Activated T-cell treated with anti-CD3 and anti-CD28 coated beads for 48 hours (primary cell): Measurements from ENCODE around the gene MAP3K14.

Experiments used
- DNase-seq: peaks from one replicate; pipeline ENCODE4 v3.0.0-alpha.2; 2020; ENCODE audit warnings: low read depth

MAP3K14 gene

DNA sequence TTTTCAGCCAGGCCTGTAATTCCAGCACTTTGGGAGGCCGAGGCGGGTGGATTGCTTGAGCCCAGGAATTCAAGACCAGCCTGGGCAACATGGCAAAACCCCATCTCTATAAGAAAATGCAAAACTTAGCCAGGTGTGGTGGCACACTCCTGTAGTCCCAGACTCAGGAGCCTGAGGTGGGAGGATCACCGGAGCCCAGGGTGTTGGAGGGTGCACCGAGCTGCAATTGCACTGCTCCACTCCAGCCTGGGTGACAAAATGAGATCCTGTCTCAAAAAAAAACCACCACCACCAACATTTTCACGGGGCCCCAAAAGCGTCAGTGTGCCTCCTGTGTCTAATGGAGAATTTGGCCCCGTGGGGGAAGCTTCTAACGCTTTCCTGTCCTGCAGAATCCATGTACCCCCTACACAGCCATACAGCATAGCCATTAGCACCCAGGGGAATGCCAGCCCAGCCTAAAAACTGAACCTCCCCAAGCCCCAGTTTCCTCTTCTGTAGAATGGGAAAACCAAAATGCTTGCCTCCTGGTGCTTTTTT is 22.2 kb upstream of the MAP3K14 start:
- no peak for DNase-seq

DNA sequence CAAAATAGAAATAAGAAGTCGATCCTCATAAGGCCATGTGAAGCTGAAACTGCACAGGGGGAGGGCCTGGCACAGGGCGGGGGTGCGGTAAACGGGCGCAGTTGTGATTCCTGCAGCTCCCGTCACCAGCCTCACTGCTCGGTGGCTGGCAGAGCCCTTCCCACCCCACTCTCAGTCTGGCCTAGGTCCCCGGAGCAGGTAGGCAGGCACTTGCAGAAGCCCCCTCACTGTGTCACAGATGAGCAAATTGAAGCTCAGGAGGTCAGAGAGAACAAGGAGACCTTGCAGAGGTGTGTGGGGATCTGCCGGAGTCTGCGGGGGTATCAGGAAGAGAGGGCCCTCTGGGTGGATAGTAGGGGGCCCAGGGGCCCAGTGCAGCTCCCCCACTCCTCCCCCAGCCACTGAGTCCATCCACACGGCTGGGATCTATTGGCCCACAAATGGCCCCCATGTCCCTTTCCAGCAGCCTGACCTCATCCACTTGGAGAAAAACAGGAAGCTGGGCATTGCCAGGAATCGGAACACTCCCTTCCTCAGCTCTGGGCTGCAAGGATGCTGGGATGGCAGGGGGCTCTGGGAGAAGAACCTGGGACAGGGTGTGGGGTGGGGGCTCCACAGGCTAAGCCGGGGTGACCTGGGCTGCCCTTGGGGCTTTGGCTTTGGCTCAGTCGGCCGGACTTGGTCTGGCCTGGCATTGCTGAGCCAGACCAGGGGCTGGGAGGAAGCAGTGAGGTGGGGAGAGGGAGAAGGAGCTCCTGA is 21.4 kb upstream of the MAP3K14 start:
- DNase-seq = no peak

DNA sequence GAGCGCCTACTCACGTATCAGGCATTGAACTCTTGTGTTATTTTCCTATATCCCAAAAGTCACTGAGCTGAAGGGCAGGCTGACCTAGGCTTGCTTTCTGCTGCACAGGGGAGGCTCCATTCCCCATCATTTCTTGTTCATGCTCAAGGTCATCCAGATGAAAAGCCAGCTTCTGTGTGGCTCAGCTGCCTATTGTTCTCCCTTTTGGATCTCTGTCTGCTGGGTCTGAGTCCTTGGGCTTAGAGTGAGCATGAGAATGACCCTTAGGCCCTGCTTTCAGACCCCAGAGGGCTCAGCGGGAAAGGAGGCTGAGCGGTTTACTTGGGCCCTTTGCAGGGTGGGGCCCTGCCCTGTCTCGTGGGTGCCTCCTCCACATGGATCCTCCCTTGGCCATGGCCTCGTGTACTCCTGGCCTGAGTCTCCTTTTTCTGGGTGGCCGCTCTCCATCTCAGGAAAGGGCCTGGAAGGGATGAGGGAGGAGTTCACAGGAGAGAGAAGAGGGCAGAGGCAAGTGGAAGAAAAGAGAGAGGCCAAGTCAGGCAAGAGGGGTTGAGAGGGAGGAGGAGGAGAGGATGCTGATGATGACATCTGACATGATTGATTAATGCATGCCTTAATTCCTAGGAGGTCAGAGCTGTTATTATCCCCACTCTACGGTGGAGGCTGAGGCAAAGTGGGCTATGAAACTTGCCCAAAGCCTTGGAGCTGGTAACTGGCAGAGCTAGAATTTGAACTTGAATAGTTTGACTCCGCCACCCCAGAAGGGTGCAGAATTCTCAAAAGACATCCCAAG is 19.8 kb upstream of the MAP3K14 start:
- no peak for DNase-seq

DNA sequence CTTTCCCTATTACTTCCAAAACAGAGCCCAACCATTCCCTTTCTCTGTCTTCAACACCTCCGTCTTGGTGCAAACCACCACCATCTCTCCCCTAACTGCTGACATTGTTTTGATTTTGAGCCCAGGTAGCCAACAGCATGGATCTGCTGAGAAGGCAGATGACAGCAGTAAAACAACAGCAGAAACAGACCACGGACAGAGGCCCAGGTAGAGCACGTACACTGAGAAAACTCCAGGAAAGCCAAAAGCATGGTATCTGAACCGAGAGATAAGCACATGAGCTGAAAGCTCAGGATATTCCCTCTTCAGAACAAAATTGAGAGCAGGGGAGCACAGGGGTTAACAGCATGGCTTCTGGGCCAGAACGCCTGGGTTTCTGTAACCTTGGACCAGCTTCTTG is 18.9 kb upstream of the MAP3K14 start:
- DNase-seq = no peak

DNA sequence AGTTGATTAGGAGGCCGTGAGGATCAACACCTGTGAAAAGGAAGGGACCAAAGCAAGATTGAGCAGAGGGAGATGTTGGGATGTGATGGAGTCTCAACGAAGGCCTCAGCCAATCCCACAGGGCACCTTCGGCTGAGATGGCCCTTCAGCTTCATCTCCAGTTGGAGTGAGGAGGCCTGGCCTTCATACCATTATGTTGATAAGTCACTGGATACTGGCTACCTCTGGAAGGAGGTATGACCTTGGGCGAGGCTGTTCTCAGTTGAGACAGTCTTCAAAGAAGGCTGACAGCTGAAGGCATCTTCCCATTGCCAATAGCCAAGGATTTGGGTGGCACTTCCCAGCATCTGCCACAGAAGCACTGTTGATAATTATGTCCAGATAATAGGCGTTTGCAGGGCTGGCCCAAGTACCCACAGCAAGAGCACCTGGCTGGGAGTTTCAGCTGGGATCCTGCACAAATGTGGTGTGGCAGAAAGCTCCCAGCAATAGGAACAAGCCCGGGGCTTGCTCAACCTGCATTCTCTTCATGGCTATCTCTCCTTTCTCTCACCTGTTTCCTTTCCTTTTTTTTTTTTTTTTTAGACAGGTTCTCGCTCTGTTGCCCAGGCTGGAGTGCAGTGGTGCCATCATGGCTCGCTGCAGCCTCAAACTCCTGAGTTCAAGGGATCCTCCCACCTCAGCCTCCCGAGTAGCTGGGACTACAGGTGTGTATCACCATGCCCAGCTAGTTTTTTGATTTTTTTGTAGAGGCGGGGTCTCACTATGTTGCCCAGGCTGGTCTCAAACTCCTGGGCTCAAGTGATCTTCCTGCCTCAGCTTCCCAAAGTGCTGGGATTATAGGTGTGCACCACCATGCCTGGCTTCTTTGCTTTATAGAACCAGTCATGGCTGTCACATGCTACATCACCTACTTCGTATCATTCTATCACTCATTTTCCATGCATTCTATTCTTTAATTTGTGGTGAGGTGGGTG is 18.2 kb upstream of the MAP3K14 start:
- no peak for DNase-seq

DNA sequence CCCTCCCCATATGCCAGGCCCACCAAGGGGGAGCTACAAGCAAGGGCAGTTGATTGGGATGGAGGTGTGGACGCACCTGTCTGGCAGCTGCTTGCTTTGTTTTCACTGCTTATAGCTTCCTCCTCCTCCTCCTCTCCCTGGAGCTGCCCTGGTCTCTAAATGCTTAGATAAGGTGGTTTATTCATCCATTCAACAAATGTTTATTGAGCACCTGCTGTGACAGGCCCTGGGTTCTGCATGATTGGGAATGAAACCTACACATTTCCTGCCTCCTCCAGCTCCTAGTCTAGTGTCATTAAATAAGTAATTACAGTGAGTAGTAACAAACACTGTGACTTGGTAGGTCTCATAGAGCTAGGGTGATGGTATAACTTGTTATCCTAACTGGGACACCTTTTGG is 17.4 kb upstream of the MAP3K14 start:
- DNase-seq = no peak

DNA sequence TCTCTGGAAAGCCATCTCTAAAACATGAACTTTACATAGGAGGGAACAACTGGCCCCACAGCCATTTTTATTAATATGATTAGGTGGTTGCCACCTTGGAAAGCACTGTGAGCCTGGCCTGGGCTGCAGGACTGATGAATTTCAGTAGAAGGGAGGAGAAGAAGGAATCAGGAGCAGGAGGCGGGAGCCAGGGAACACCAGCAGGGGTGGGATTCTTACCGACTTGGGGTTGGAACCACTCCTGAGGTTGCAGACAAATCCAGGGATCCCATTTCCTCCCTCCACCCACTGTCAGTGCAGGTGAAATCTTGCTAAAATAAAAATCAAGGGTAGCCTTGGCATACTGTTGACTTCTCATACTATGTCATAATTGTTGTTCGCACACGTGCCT is 16.9 kb upstream of the MAP3K14 start:
- DNase-seq = no peak

DNA sequence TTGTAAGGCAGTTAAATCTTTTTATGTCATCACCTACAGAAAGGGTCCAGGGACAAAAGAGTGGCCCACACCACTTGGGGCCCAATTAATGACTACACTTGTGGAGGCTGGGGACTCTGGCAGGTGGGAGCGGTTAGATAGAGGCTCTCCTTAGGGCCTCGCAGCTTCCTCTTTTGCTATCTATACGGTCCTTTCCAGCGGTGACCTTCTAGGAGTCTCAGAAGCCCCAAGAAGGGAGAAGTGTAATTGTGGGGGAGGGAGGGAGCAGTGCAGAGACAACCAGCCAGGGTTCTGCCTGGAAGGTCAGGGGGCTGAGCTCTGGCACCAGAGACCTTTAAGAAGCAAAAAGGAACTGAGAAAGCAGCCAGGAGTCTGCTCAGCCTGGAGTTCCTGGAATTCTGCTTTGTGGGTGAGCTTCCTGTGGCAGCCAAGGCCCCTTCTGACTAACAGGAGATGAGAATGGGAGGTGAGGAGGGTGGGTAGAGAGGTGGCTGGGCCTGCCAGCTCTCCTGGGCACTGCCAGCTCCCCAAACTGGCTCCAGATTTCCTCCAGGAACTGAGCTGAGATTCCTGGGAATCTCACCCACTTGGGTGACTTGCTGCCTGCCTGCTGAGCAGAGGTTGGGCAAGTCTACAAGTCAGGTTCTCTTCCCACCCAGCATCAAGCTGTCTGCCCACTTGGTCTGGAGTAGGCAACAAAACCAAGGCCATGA is 16.3 kb upstream of the MAP3K14 start:
- DNase-seq = no peak

DNA sequence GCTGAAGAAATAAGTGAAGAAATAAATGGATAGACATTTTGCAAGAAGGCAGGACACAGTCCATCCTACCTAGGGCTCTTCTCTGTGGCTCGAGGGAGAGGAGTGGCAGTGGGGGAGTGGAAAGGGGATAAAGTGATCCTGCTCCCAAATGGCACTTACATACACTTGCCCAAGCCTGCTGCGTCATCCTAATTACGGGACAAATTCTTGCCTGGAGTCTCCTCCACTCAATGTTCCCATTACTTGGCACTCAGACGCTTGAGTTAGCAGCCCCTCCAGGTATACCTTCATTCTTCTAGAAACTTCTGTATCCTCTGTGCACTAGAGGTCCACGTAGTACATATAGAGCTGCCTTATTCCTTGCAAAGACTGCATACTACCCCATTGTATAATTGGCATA is 15.7 kb upstream of the MAP3K14 start:
- DNase-seq = no peak

DNA sequence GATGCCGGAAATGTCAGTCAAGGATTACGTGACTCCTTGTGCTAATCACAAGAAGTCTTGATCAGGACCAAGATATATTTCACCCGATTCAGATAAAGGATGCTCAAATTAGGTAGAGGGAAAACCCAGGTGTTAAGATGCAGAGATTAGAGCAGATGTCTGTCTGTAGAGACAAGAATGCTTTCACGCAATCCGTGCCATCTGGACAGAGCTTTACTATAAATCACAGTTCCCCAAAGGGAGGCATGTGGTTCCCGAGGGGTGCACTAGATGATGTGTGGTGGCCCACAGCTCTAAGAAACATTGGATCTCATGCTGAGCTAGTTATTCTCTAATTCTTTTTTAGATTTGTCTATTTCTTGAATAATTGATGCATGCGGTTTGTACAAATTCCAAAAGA is 9.8 kb upstream of the MAP3K14 start:
- DNase-seq = no peak

DNA sequence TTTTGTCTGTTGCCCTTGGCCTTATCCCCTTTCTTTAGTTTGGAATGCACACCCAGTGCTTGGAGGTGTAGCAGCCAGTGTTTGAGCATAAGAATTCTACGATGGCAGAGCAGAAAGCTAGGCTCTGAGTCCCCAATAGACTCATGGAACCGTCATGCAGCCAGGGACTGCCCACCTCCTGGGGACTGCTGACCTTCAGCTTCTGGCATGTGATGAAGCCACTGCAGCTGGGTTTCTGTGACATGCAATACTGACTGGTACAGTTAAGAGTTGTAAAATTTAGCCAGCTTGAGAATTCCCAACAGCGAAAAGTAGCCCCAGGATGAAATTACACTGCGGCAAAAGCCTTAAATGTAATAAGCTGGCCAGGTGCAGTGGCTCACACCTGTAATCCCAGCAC is 9.0 kb upstream of the MAP3K14 start:
- DNase-seq = no peak

DNA sequence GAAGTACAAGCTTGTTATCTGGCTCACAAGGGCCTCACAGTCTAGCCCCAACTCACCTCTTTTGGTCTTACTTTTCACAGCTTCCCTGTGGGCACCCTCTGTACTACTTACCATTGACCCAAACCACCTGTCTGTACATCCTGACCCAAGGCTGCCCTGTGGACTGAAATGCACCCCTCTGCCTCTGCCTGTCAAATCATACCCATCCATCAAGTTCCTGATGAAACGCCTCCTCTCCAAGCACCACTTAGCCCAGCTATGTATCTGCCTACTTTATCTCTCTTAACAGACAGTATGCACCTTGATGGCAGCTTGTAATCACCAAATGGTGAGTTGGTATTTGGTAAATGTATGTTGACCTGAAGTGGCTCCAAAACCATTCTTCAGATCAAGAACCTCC is 7.5 kb upstream of the MAP3K14 start:
- no peak for DNase-seq

DNA sequence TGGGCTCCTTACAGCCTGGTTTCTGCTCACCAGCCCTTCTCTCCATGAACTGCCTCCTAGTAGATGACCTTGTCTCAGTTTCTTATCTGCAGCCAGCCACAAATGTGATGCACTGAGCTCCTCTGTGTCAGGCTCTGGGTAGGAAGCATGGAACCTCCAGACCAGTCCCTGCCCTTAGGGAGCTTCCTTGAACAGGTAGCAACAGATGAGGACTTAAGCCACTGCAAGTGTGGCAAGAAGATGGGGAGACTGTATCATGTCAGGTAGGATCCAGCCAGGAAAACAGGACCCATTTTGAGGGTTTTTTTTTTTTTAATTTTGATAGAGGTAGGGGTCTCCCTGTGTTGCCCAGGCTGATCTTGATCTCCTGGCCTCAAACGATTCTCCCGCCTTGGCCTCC is 5.3 kb upstream of the MAP3K14 start:
- no peak for DNase-seq

DNA sequence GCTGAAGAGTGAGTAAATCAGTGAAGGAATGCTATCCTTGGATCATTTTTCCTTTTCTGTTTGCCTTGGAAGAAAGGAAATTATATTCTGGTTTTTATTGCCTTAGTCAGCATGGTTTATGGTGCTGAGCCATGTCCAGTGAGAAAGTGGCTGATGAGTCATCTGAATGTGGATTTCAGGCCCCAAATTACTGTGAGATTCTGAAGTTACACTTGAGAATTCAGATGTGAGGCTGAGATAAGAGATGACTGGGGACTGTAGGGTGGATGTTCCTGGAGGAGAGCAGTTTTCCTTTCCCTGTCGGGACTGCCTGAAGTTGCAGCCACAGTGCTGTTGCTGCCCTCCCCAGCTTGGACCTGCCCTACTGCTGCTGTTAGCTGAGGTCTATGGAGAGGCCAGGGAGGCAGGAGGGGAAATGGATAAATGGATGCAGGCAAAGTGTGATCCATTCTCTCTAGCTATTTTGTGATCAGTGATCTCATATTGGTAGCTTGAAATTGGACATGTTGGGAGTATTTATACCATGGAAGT is 4.2 kb upstream of the MAP3K14 start:
- no peak for DNase-seq

DNA sequence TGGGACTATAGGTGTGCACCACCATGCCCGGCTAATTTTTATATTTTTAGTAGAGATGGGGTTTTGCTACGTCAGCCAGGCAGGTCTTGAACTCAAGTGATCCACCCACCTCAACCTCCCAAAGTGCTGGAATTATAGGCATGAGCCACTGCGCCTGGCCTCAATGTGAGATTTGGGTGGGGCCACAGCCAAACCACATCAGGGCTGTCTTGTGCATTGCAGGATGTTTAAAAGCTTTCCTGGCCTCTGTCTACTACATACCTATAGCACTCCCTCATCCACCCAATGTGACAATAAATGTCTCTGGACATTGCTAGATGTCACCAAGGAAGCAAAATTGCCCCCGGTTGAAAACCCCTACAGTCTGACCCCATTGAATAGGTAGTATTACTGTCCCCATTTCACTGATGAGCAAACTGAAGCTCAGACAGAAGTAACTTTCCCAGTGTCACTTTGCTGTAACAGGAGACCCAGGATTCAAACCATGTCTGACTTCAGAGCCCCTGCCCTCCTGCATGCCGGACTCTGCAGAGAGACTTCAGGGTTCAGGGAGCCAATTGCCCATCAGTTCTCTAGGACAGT is 3.6 kb upstream of the MAP3K14 start:
- no peak for DNase-seq

DNA sequence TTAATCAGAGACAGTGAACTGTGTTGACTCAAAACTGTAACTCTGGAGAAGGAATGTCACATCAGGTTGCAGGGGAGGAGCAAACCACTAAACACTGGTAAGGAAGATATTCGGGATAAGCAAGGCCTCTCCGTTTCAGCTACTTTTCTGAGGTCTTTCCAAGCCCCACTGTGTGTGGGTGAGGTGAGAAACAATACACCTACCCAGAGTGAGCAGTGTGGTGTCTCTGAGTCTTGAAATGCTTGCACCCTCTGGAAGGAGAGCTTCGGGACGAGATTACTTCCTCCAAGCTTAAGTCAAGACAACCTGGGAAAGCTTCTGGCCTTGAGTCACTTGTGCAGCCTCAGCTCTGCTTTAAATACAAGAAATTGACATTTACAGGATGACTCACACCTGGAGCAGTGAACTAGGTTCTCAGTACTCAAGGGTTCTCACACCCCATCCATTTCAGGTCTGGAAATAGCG is 2.5 kb upstream of the MAP3K14 start:
- no peak for DNase-seq

DNA sequence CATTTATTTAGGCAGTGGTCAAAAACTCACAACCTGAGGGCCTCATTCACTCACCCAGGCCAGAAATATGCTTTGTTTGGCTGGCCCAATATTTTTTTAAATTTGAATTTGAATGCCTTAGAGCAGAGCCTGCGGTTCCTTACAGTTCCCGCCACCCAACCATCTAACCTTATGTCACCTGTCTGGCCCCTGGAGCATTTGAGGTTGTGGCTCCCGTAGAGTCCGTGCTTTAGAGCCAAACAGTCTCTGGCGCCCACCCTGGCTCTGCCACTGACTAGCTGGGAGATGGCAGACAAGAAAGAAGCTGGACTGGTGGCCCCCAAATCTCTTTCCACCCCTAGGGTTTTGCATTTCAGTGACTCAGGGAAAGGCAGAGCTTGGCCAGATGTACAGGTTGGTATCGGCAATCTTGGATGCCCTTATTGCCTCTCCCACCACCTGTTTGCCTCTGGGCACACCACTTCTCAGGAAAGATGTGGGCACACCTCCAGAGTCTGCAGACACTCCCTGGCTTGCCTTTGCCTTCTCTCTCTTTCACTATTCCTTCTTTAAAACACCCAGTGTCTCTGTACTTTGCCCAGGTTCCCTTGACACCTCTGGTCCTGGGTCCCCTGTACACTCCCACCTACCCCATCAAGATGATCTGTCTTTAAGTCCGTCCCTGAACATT is 1.9 kb upstream of the MAP3K14 start:
- no peak for DNase-seq

DNA sequence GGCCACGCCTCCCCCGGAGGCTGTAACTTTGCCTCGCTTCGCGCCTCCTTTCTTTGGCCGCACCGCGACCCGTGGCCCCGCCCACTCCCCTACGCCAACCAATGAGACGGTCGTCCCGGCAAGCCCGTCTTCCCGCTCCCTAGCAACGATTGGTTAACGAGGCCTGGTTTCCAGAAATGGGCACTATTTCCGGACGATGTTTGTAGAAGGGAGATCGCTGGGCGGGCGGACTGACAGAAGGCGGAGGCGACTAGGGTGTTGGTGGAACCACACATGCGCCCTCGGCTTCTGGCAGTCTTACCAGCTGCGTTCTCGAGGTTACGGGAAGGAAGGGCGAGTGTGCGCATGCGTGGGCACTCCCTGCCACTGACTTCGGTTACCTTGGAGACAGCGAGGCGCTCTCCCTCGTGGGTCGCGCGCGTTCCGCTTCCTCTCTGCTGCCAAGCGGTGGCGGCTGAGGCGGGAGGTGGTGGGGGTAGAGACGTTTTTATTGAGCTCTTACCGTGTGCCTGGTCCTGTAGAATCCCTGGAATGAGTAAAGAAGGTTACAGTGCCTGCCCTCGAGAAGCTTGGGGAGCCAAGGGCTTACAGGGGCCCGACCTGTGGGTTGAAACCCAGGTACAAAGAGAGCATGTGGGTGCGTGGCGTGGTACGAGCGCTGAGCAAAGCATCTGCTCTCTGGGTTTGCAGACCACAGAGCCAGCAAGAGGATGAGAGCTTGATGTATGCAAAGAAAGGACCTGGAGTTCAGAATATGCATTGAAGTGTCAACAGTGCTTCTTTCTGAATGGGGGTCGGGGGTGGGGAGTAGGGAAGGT is 500 bp upstream of the MAP3K14 start:
- peak; percentile 100 for DNase-seq
